H9 (cell line): ENCODE data around the gene APRT. TPM values are rescaled to one million over a fixed set of nuclear protein-coding genes. Genes with fewer than 3 reads are reported as not detected.

ENCODE experiments used
- DNase-seq: peaks from one replicate; pipeline ENCODE4 v3.0.0-alpha.2; 2017
- H2AFZ ChIP-seq: one replicate; pipeline ENCODE4 v1.6.1; 2013; ENCODE audit warnings: mild to moderate bottlenecking, low read length, control low read depth, moderate library complexity
- H2AK5ac ChIP-seq: 2 replicates; pipeline ENCODE4 v1.6.1; 2013; ENCODE audit warnings: low read length, control low read depth, mixed read lengths; ENCODE audit not compliant: insufficient read length
- H2BK120ac ChIP-seq: one replicate; pipeline ENCODE4 v1.6.1; 2013; ENCODE audit warnings: low read depth, mild to moderate bottlenecking, low read length, control low read depth, inconsistent platforms; ENCODE audit not compliant: poor library complexity, severe bottlenecking
- H2BK12ac ChIP-seq: 2 replicates; pipeline ENCODE4 v1.6.1; 2013; ENCODE audit warnings: low read length, control low read depth, mixed read lengths, low read depth; ENCODE audit not compliant: insufficient read length
- H2BK15ac ChIP-seq: 2 replicates; pipeline ENCODE4 v1.6.1; 2013; ENCODE audit warnings: low read depth, low read length, control low read depth
- H2BK20ac ChIP-seq: one replicate; pipeline ENCODE4 v1.6.1; 2013; ENCODE audit warnings: low read depth, mild to moderate bottlenecking, low read length, control low read depth, inconsistent platforms; ENCODE audit not compliant: poor library complexity, severe bottlenecking
- H2BK5ac ChIP-seq: 2 replicates; pipeline ENCODE4 v1.6.1; 2013; ENCODE audit warnings: low read length, control low read depth, mixed read lengths; ENCODE audit not compliant: insufficient read length
- H3K14ac ChIP-seq: 2 replicates; pipeline ENCODE4 v1.6.1; 2013; ENCODE audit warnings: low read length, control low read depth; ENCODE audit not compliant: insufficient read depth
- H3K18ac ChIP-seq: 2 replicates; pipeline ENCODE4 v1.6.1; 2013; ENCODE audit warnings: low read depth, mild to moderate bottlenecking, mixed read lengths, low read length, control low read depth; ENCODE audit not compliant: insufficient read length
- H3K23ac ChIP-seq: 2 replicates; pipeline ENCODE4 v1.6.1; 2013; ENCODE audit warnings: low read length, control low read depth, mixed read lengths, low read depth; ENCODE audit not compliant: insufficient read length
- H3K23me2 ChIP-seq: 2 replicates; pipeline ENCODE4 v1.6.1; 2013; ENCODE audit warnings: low read depth, mild to moderate bottlenecking, mixed read lengths, low read length, control low read depth; ENCODE audit not compliant: insufficient read length, poor library complexity, severe bottlenecking
- H3K27ac ChIP-seq: 2 replicates; pipeline ENCODE4 v1.5.1; 2013; ENCODE audit warnings: low read length, control low read depth, mixed read lengths, low read depth; ENCODE audit not compliant: insufficient read length
- H3K27me3 ChIP-seq: 2 replicates; pipeline ENCODE4 v1.6.1; 2013; ENCODE audit warnings: low read length, control low read depth, inconsistent platforms; ENCODE audit not compliant: insufficient read depth
- H3K4ac ChIP-seq: 2 replicates; pipeline ENCODE4 v1.6.1; 2013; ENCODE audit warnings: low read depth, mild to moderate bottlenecking, control low read depth, inconsistent platforms, low read length, moderate library complexity
- H3K4me1 ChIP-seq: 2 replicates; pipeline ENCODE4 v1.6.1; 2013; ENCODE audit warnings: low read length, control low read depth, inconsistent platforms; ENCODE audit not compliant: insufficient read depth
- H3K4me2 ChIP-seq: 2 replicates; pipeline ENCODE4 v1.6.1; 2013; ENCODE audit warnings: low read length, control low read depth, mixed read lengths; ENCODE audit not compliant: insufficient read length, insufficient read depth
- H3K56ac ChIP-seq: 2 replicates; pipeline ENCODE4 v1.6.1; 2013; ENCODE audit warnings: low read depth, mild to moderate bottlenecking, mixed read lengths, low read length, control low read depth; ENCODE audit not compliant: insufficient read length
- H3K79me1 ChIP-seq: 2 replicates; pipeline ENCODE4 v1.6.1; 2013; ENCODE audit warnings: low read depth, mild to moderate bottlenecking, moderate library complexity, low read length, control low read depth, inconsistent platforms; ENCODE audit not compliant: insufficient read depth, poor library complexity, severe bottlenecking
- H3K79me2 ChIP-seq: 2 replicates; pipeline ENCODE4 v1.6.1; 2013; ENCODE audit warnings: low read length, control low read depth, inconsistent platforms; ENCODE audit not compliant: insufficient read depth
- H3K9ac ChIP-seq: 2 replicates; pipeline ENCODE4 v1.6.1; 2013; ENCODE audit warnings: low read length, control low read depth, mixed read lengths; ENCODE audit not compliant: insufficient read length; ENCODE audit errors: extremely low read depth
- H3K9me3 ChIP-seq: one replicate; pipeline ENCODE4 v1.6.1; 2013; ENCODE audit warnings: low read depth, low read length, inconsistent platforms; ENCODE audit not compliant: control insufficient read depth
- H3T11ph ChIP-seq: one replicate; pipeline ENCODE4 v1.6.1; 2013; ENCODE audit warnings: mild to moderate bottlenecking, low read length, control low read depth, inconsistent platforms
- H4K20me1 ChIP-seq: one replicate; pipeline ENCODE4 v1.6.1; 2013; ENCODE audit not compliant: control insufficient read depth, insufficient read length, insufficient read depth
- H4K5ac ChIP-seq: 2 replicates; pipeline ENCODE4 v1.6.1; 2013; ENCODE audit warnings: low read depth, mild to moderate bottlenecking, mixed read lengths, low read length, control low read depth; ENCODE audit not compliant: insufficient read length
- H4K8ac ChIP-seq: replicated peaks from 2 replicates; pipeline ENCODE4 v1.6.1; 2013; ENCODE audit warnings: low read length, control low read depth, mixed read lengths, low read depth; ENCODE audit not compliant: insufficient read length
- H4K91ac ChIP-seq: 2 replicates; pipeline ENCODE4 v1.6.1; 2013; ENCODE audit warnings: low read depth, mild to moderate bottlenecking, moderate library complexity, mixed read lengths, low read length, control low read depth; ENCODE audit not compliant: insufficient read length
- H3K27ac Mint-ChIP-seq, 3 experiments: 2 replicates in 2 of 3; 3 replicates in 1 of 3; pipeline ENCODE4 v1.8.0; 2020 to 2021; ENCODE audit warnings: mixed read lengths in 3 of 3, mild to moderate bottlenecking in 1 of 3, moderate library complexity in 1 of 3
- H3K27me3 Mint-ChIP-seq: 2 replicates; pipeline ENCODE4 v1.8.0; 2021; ENCODE audit warnings: low read depth, mild to moderate bottlenecking, moderate library complexity, mixed read lengths
- H3K36me3 Mint-ChIP-seq, 3 experiments: 2 replicates in 2 of 3; 3 replicates in 1 of 3; pipeline ENCODE4 v1.8.0; 2020 to 2021; ENCODE audit warnings: low read depth in 3 of 3, mixed read lengths in 3 of 3; ENCODE audit not compliant: insufficient read depth in 1 of 3
- H3K4me1 Mint-ChIP-seq, 2 experiments: 2 replicates each; pipeline ENCODE4 v1.8.0; 2020; ENCODE audit warnings: mixed read lengths in 2 of 2
- H3K4me3 Mint-ChIP-seq, 2 experiments: 2 replicates in 1 of 2; 3 replicates in 1 of 2; pipeline ENCODE4 v1.8.0; 2020 to 2021; ENCODE audit warnings: mild to moderate bottlenecking in 2 of 2, mixed read lengths in 2 of 2, moderate library complexity in 1 of 2
- H3K9me3 Mint-ChIP-seq, 2 experiments: 2 replicates in 1 of 2; 3 replicates in 1 of 2; pipeline ENCODE4 v1.8.0; 2020; ENCODE audit warnings: mild to moderate bottlenecking in 2 of 2, mixed read lengths in 2 of 2, moderate library complexity in 1 of 2
- CTCF ChIP-seq: fragments of 200-600 bp; sonication (generic); conservative IDR thresholded peaks from 3 replicates; pipeline ENCODE4 v1.8.0; 2021; ENCODE audit warnings: antibody characterized with exemption, mild to moderate bottlenecking
- WGBS: extraction: QIAGEN DNeasy Blood & Tissue Kit; methylation state at CpG from one replicate; pipeline ENCODE4 v1.1.7; 2013; ENCODE audit warnings: missing lambda C conversion rate, low lambda C conversion rate, mixed read lengths; ENCODE audit not compliant: insufficient read length; ENCODE audit errors: extremely low coverage; 5-methylcytosine and 5-hydroxymethylcytosine counted together
- total RNA-seq: library from RNA; stranded (reverse); gene quantifications from 2 replicates; pipeline ENCODE4 v1.2.1, GENCODE V29; 2021

APRT gene
- total RNA-seq, 1 experiment from 2014 or later, result 246 TPM

- H2AK5ac ChIP-seq, result no peak overlapping the region
- WGBS, result no CpG with 5 or more reads among the region's 39 CpGs
- no peak overlapping the region for H3K4me3 Mint-ChIP-seq
- H4K5ac ChIP-seq, result no peak overlapping the region
- H3K4me1 ChIP-seq, result no peaks in the 10 kb centered on the region
- H3K27me3 Mint-ChIP-seq, result no peaks in the 10 kb centered on the region
- H3K9me3 Mint-ChIP-seq, result no peaks in the 10 kb centered on the region
- no peaks in the 10 kb centered on the region for H3K27me3 ChIP-seq
- no peak overlapping the region for H2BK120ac ChIP-seq
- no peak overlapping the region for H3K9ac ChIP-seq
- no peak overlapping the region for H2BK12ac ChIP-seq
- no peak overlapping the region for H4K8ac ChIP-seq
- H3K9me3 ChIP-seq, result no peaks in the 10 kb centered on the region
- H3K56ac ChIP-seq, result no peak overlapping the region
- no peaks in the 10 kb centered on the region for H3K79me1 ChIP-seq
- no peaks in the 10 kb centered on the region for H3K4me1 Mint-ChIP-seq
- H3K4ac ChIP-seq, result no peak overlapping the region
- H4K91ac ChIP-seq, result no peak overlapping the region
- H4K20me1 ChIP-seq, result no peaks in the 10 kb centered on the region
- no peaks in the 10 kb centered on the region for H3K23me2 ChIP-seq
- H3K27ac Mint-ChIP-seq, result no peak overlapping the region
- no peak overlapping the region for H3T11ph ChIP-seq
- H3K23ac ChIP-seq, result no peak overlapping the region
- no peak overlapping the region for H2BK5ac ChIP-seq
- no peak overlapping the region for H3K14ac ChIP-seq
- H2AFZ ChIP-seq, result no peak overlapping the region
- no peak overlapping the region for H3K4me2 ChIP-seq
- H2BK20ac ChIP-seq, result no peak overlapping the region
- no peak for DNase-seq
- no peak overlapping the region for H2BK15ac ChIP-seq
- H3K36me3 Mint-ChIP-seq, result peaks cover 4 to 16% (median 13%) of the 10 kb centered on the region in 3 experiments; a peak in 6 of 7 replicates
- no peak overlapping the region for H3K27ac ChIP-seq
- no peaks in the 10 kb centered on the region for H3K79me2 ChIP-seq
- H3K18ac ChIP-seq, result no peak overlapping the region
- peak; percentile 48; the same call in 2 of the 3 replicates for TF ChIP-seq CTCF
Measured at GRCh38 chr16:88839026-88839529, 27.4 kb upstream of the APRT start.
